ENCODE results near the gene FRK.

Gene FRK

GRCh38 chr6:116018976-116019375, 41.7 kb downstream of the FRK start:
- Mint-ChIP-seq H3K27ac (no peak overlapping the region), H3K9me3 (no peaks in the 10 kb centered on the region), H3K36me3 (ENCODE audit: insufficient read depth) (no peaks in the 10 kb centered on the region), H3K4me1 (ENCODE audit: low read depth in 2 of 2) (no peaks in the 10 kb centered on the region), H3K4me3 (no peak overlapping the region), H3K27me3 (peaks cover 27 to 36% of the 10 kb centered on the region in 2 donors)
- ATAC-seq (replicated peaks) = no peak
- DNase-seq = no peak

- no peak overlapping the region for H3K4me3 Mint-ChIP-seq
- H3K27ac Mint-ChIP-seq = no peak overlapping the region
- H3K4me1 Mint-ChIP-seq (ENCODE audit: low read depth in 2 of 2) = no peaks in the 10 kb centered on the region
- DNase-seq (no peak), ATAC-seq (replicated peaks) (no peak)
- no peaks in the 10 kb centered on the region for H3K36me3 Mint-ChIP-seq (ENCODE audit: insufficient read depth)
- peaks cover 32 to 36% of the 10 kb centered on the region in 2 donors for H3K27me3 Mint-ChIP-seq
- no peaks in the 10 kb centered on the region for H3K9me3 Mint-ChIP-seq
Observed at GRCh38 chr6:116017546-116018295, 43.0 kb downstream of the FRK start.

- no peaks in the 10 kb centered on the region for H3K36me3 Mint-ChIP-seq (ENCODE audit: insufficient read depth)
- no peak overlapping the region for H3K27ac Mint-ChIP-seq
- no peaks in the 10 kb centered on the region for H3K4me1 Mint-ChIP-seq (ENCODE audit: low read depth in 2 of 2)
- no peak overlapping the region for H3K4me3 Mint-ChIP-seq
- no peaks in the 10 kb centered on the region for H3K9me3 Mint-ChIP-seq
- ATAC-seq (replicated peaks) (no peak), DNase-seq (no peak)
- peaks cover 36% of the 10 kb centered on the region in 2 donors for H3K27me3 Mint-ChIP-seq
Observed at GRCh38 chr6:116016846-116017545, 43.7 kb downstream of the FRK start.

- Mint-ChIP-seq H3K27ac (no peak overlapping the region), H3K27me3 (peaks cover 36 to 43% of the 10 kb centered on the region in 2 donors), H3K4me1 (ENCODE audit: low read depth in 2 of 2) (no peaks in the 10 kb centered on the region), H3K9me3 (no peaks in the 10 kb centered on the region), H3K4me3 (no peak overlapping the region), H3K36me3 (ENCODE audit: insufficient read depth) (no peaks in the 10 kb centered on the region)
- ATAC-seq (replicated peaks) (no peak), DNase-seq (no peak)
Observed at GRCh38 chr6:116015983-116016382, 44.7 kb downstream of the FRK start.

GRCh38 chr6:116015561-116015960, 45.1 kb downstream of the FRK start:
- H3K4me1 Mint-ChIP-seq (ENCODE audit: low read depth in 2 of 2) = no peaks in the 10 kb centered on the region
- no peak overlapping the region for H3K4me3 Mint-ChIP-seq
- no peak for ATAC-seq (replicated peaks)
- no peak for DNase-seq
- H3K9me3 Mint-ChIP-seq = no peaks in the 10 kb centered on the region
- peaks cover 36 to 41% of the 10 kb centered on the region in 2 donors for H3K27me3 Mint-ChIP-seq
- H3K27ac Mint-ChIP-seq = no peak overlapping the region
- no peaks in the 10 kb centered on the region for H3K36me3 Mint-ChIP-seq (ENCODE audit: insufficient read depth)

- ATAC-seq (replicated peaks) (no peak), DNase-seq (no peak)
- Mint-ChIP-seq H3K27ac (no peak overlapping the region), H3K9me3 (no peaks in the 10 kb centered on the region), H3K27me3 (peaks cover 26 to 33% of the 10 kb centered on the region in 2 donors), H3K36me3 (ENCODE audit: insufficient read depth) (no peaks in the 10 kb centered on the region), H3K4me3 (no peak overlapping the region), H3K4me1 (ENCODE audit: low read depth in 2 of 2) (no peaks in the 10 kb centered on the region)
Observed at GRCh38 chr6:116012951-116013350, 47.7 kb downstream of the FRK start.

DNA sequence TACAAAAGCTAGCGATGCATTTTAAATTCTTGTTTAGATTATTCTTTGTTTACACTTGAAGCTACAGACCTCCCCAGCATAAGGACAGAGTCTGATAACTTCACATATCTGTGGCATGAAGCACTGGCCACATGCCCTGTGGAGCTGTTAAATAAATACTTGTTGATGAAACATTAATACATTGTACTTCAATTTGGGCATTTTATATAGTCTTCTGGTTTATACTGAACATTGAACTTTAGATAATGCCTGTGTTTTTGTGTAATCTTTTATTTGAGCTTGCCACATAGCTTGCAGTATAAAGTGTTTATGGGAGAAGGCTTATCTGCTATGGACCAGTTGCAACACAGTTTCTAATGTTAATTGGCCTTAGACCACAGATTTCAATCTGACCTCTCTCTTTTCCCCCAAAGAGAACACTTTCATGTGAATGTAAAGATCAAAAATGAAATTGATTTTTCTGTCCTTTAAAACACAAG, 48.2 kb downstream of the FRK start:
- ATAC-seq (replicated peaks) (no peak), DNase-seq (no peak)
- no peaks in the 10 kb centered on the region for H3K4me1 Mint-ChIP-seq (ENCODE audit: low read depth in 2 of 2)
- no peak overlapping the region for H3K27ac Mint-ChIP-seq
- H3K36me3 Mint-ChIP-seq (ENCODE audit: insufficient read depth) = no peaks in the 10 kb centered on the region
- peaks cover 23 to 29% of the 10 kb centered on the region in 2 donors for H3K27me3 Mint-ChIP-seq
- no peaks in the 10 kb centered on the region for H3K9me3 Mint-ChIP-seq
- H3K4me3 Mint-ChIP-seq = no peak overlapping the region

DNA sequence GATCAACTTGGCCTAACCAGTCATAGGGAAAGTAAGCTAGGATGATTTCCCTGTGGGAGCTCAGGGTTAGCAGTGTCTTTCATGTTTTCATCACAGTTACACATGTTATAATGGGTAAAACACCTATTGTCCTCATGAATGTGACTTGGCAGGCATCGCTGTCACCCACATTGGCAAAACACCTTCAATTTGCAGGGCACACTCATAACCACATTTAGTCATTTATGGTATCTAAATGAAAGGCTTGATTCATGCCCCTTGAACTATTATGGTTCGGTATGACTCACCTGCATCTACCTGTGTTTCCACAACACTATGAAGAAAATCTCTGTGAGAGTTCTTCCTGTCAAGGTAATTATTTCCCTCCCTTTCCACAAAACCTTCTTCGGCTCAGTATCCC, 49.2 kb downstream of the FRK start:
- H3K4me3 Mint-ChIP-seq = no peak overlapping the region
- H3K27me3 Mint-ChIP-seq = peaks cover 17 to 24% of the 10 kb centered on the region in 2 donors
- H3K36me3 Mint-ChIP-seq (ENCODE audit: insufficient read depth) = no peaks in the 10 kb centered on the region
- no peak for ATAC-seq (replicated peaks)
- H3K27ac Mint-ChIP-seq = no peak overlapping the region
- no peaks in the 10 kb centered on the region for H3K9me3 Mint-ChIP-seq
- no peak for DNase-seq
- no peaks in the 10 kb centered on the region for H3K4me1 Mint-ChIP-seq (ENCODE audit: low read depth in 2 of 2)

DNA sequence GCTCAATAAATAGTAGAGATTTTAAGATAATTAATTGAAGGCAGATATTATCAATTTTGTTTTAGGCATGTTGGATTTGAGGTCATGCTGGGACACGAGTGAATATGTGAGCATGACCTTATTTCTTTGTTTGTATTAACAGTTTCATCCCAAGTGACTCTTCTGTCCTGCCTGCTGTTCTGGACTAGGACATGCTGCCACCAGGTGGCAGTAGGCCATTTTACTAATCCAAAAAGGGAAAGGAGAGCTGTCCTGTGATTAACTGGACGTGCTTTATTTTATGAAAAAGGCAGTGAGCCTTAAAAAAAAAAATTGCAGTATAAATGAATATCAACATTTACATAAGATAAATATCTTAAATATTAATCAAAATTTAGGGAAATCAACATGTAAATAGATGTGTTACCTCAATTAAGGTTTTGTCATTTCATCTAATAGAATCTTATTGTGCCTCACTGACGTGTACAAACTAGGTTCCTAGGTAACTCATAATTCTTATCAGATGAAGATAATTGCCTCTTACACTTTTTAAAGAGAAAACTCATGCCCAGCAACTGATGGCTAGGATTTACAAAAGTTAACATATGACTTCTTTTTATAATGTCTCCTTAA, 49.8 kb downstream of the FRK start:
- Mint-ChIP-seq H3K4me1 (ENCODE audit: low read depth in 2 of 2) (no peaks in the 10 kb centered on the region), H3K36me3 (ENCODE audit: insufficient read depth) (no peaks in the 10 kb centered on the region), H3K9me3 (no peaks in the 10 kb centered on the region), H3K4me3 (no peak overlapping the region), H3K27ac (no peak overlapping the region), H3K27me3 (peaks cover 17 to 24% of the 10 kb centered on the region in 2 donors)
- DNase-seq (peak; percentile 11 to 27 (median 11)), ATAC-seq (replicated peaks) (peak; percentile 41)

GRCh38 chr6:116010386-116010785, 50.3 kb downstream of the FRK start:
- no peak overlapping the region for H3K27ac Mint-ChIP-seq
- H3K27me3 Mint-ChIP-seq = peaks cover 13 to 24% of the 10 kb centered on the region in 2 donors
- no peak for ATAC-seq (replicated peaks)
- no peaks in the 10 kb centered on the region for H3K36me3 Mint-ChIP-seq (ENCODE audit: insufficient read depth)
- no peaks in the 10 kb centered on the region for H3K9me3 Mint-ChIP-seq
- H3K4me1 Mint-ChIP-seq (ENCODE audit: low read depth in 2 of 2) = no peaks in the 10 kb centered on the region
- DNase-seq = no peak
- H3K4me3 Mint-ChIP-seq = no peak overlapping the region

DNA sequence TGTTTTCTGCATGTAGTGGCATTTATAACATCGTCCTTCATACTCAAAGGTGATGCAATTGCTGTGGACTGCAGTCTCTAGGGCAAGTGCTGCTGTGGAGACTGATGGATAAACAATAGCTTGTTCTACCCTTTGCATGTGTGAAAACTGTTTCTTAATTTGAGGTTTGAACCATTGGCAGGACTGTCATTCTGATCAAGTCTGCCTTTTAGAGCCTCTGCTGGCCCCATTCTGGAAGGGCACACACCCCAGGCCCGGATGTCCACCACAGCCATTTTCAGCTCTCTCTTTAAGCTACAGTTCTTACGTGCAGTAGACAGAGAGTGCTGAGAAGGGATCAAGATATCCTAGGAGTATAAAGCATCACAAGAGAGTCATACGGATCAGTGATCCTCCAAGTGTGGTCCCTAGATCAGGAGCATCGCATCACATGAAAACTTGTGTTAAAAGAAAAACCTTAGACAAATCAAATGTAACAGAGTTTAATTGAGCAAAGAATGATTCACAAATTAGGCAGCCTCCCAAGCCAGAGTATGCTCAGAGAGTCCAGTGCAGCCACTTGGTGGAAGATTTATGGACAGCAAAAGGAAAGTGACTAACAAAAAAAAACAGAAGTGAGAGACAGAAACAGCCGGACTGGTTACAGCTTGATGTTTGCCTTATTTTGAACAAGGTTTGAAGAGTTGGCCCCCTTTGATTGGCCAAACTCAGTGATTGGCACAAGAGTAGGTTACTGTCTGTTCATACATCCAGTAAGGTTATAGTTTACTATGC, 52.0 kb downstream of the FRK start:
- H3K4me1 Mint-ChIP-seq (ENCODE audit: low read depth in 2 of 2) = no peaks in the 10 kb centered on the region
- no peak for ATAC-seq (replicated peaks)
- H3K9me3 Mint-ChIP-seq = no peaks in the 10 kb centered on the region
- H3K36me3 Mint-ChIP-seq (ENCODE audit: insufficient read depth) = no peaks in the 10 kb centered on the region
- H3K27ac Mint-ChIP-seq = no peak overlapping the region
- DNase-seq = no peak
- no peak overlapping the region for H3K4me3 Mint-ChIP-seq
- H3K27me3 Mint-ChIP-seq = peaks cover 0 to 14% of the 10 kb centered on the region in 2 donors

DNA sequence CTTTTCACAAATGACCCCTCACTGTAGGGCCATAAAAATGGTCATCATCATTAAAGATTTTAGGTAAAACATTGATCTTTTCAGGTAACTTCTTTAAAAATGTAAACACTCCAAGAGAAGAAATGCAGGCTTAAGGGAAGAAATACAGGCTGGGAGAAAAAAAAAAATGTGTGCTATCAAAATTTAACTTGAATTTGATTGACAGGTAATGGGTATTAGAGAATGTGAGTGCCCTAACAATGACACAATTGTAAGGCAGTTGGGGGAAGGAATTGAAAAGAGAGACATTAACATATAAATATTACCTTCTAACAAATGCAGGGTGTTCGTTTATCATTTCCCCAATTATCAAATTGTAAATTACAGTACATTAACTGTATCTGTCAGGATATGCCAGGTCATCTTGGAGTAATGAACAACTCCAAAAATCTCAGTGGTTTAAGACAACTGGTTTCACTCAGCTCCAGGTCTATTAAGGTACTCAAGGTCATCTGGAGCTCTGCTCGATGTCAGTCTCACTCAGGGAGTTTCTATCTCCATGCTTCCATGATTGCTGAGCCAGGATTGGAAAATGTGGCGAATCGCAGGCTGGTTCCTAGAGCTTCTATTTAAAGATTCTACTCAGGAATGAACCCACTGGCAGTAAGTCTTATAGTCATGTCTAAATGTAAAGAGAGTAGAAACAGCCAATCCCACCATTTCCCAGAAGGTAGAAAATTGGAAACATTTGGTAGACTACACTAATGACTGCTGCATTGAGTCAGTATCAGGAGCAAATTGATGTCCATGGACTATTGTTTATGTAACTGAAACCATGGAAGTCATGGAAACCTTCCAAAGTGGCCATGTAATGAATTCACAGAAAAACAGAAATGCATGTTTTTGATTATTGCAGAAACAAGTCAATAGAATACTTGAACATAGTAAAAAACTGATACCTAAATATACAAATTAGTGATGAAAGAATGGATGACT, 55.6 kb downstream of the FRK start:
- no peak for DNase-seq
- Mint-ChIP-seq H3K9me3 (no peaks in the 10 kb centered on the region), H3K36me3 (ENCODE audit: insufficient read depth) (no peaks in the 10 kb centered on the region), H3K27ac (no peak overlapping the region), H3K27me3 (peaks cover 0 to 10% of the 10 kb centered on the region in 2 donors), H3K4me1 (ENCODE audit: low read depth in 2 of 2) (no peaks in the 10 kb centered on the region), H3K4me3 (no peak overlapping the region)
- ATAC-seq (replicated peaks) = no peak
